Fibroblast of the conjunctiva (primary cell): ENCODE results near the gene RAB40C.
"Not testable (repeated sequence)": the region's sequence is repeated elsewhere in the genome, so short reads cannot be mapped to it uniquely, and the experiment has no call there.

Experiments
- DNase-seq: peaks from one replicate; pipeline ENCODE4 v3.0.0-alpha.2; 2010; ENCODE audit warnings: low read depth

RAB40C gene

GRCh38 chr16:590815-591200, 942 bp downstream of the RAB40C start:
- no peak for DNase-seq

- DNase-seq, result no peak
Measured at GRCh38 chr16:591231-591630, 1.4 kb downstream of the RAB40C start.

GRCh38 chr16:591892-592517, 2.1 kb downstream of the RAB40C start:
- DNase-seq, result no peak

- no peak for DNase-seq
Measured at GRCh38 chr16:592518-593306, 2.8 kb downstream of the RAB40C start.

- no peak for DNase-seq
Measured at GRCh38 chr16:593406-593805, 3.5 kb downstream of the RAB40C start.

- no peak for DNase-seq
Measured at GRCh38 chr16:593807-594206, 3.9 kb downstream of the RAB40C start.

- DNase-seq, result no peak
Measured at GRCh38 chr16:595094-595528, 5.2 kb downstream of the RAB40C start.

- DNase-seq, result no peak
Measured at GRCh38 chr16:595942-596735, 6.3 kb downstream of the RAB40C start.

- DNase-seq, result no peak
Measured at GRCh38 chr16:596736-597060, 6.8 kb downstream of the RAB40C start.

GRCh38 chr16:597655-598054, 7.8 kb downstream of the RAB40C start:
- not testable (repeated sequence) for DNase-seq

GRCh38 chr16:598823-599739, 9.2 kb downstream of the RAB40C start:
- DNase-seq, result no peak

- DNase-seq, result no peak
Measured at GRCh38 chr16:600781-601180, 10.9 kb downstream of the RAB40C start.

GRCh38 chr16:603933-604332, 14.1 kb downstream of the RAB40C start:
- no peak for DNase-seq

- no peak for DNase-seq
Measured at GRCh38 chr16:606656-607307, 16.9 kb downstream of the RAB40C start.

GRCh38 chr16:608019-608418, 18.2 kb downstream of the RAB40C start:
- DNase-seq, result no peak

- no peak for DNase-seq
Measured at GRCh38 chr16:609316-609715, 19.4 kb downstream of the RAB40C start.

GRCh38 chr16:609984-610383, 20.1 kb downstream of the RAB40C start:
- DNase-seq, result no peak

GRCh38 chr16:610513-611381, 20.9 kb downstream of the RAB40C start:
- DNase-seq, result no peak

GRCh38 chr16:615122-615521, 25.3 kb downstream of the RAB40C start:
- no peak for DNase-seq
